ENCODE data around the gene ICA1.
"Not testable (repeated sequence)": the region's sequence is repeated elsewhere in the genome, so short reads cannot be mapped to it uniquely, and the experiment has no call there.

Gene ICA1

DNA sequence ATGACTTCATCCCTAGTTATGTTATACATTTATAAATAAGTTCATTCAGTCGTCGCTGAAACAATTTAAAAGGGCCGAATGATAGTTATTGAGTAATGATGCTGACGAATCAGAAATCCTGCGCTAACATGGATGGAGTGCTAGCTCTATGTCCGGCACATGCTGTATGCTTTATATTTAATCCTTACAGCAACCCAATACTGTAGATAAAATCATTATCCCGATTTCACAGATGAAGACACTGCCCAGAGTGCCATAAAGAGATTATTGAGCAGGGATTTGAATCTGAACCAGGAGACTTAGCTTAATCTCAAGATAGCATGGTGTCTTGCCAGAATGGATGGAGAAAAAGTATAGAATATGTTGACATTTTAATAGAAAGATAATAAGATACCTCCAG is 1.1 kb upstream of the ICA1 start:
- DNase-seq (ENCODE audit: low spot score) = no peak

DNA sequence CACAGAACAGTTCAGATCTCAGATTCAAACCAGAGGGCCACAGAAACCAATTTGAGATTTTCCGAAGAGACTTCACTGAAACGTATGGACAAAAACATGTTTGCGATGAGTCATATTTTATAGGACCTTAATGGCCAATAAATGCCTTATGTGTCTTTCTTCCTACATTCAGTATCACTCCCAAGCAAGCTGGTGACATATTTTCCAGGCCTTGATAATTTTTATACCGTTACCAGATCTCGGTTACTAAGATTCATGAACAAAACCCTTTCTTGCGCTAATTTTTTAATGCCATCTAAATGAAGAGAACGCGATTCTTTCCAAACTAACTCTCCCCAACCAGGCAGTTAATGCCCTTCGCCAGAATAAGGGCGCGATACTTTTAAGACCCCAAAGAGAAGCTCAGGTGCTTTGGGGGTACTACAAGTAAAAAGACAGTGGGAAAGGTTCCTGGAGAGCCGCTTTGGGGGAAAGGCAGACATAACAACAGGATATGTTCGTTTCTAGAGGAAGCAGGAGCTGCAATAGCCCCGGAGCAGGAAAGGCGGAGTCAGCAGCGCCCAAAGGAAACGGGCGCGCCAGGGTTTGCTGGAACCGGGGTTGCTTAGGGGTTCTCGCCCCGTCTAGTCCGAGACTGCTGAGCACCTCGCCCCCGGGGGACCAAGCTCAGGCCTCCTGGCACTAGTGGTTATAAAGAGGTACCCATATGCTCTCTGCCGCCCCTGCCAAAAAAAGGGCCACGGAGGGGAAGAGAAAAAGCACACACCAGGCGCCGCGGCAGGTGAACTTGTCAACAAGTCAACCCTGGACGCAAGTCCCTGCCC is 884 bp downstream of the ICA1 start:
- no peak for DNase-seq (ENCODE audit: low spot score)

DNA sequence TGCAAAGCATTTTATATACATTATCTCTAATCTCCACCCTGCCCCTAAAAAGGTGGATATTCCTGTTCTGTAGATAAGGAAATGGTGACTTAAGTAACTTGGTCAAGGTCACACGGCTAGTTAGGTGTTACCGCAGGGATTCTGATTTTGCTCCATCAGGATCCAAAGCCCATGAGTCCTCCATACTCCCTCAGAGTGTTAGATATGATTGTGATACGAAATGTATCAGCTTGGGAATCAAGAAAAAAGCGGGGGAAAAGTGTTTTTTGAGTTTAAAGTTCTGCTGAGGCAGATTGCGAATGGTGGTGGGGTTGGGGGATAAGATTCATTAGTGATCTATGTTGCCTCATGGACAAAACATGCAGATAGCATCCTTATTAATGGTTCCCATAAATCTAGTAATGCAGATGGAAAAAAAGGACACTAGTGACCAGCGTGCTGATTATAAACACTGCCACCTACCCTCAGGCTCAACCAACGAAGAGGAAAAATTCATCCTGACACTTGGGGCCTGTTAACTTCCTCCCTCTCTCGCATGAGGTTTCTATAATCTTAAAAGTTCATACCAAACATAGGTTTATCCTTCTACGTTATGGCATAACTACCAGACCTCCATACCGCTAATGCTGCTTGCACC is 2.3 kb downstream of the ICA1 start:
- DNase-seq (ENCODE audit: low spot score) = no peak

DNA sequence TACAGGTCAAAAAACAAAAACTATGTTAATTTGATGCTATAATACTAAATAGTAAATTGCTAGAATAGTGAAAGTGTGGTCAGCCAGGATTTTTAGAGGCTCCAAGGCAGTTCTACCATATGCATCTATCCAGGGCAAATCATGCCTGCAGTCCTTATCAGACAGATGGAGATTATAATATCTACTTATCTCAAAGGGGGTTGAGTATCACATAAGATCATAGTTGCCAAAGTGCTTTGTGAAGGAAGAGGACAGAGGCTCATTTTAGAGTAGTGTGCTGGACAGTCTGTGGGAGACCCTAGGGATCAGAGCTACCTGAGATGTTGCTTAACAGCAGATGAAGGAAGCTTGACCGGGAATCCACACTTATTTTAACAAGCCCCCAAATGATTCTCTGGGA is 3.2 kb downstream of the ICA1 start:
- DNase-seq (ENCODE audit: low spot score) = no peak

DNA sequence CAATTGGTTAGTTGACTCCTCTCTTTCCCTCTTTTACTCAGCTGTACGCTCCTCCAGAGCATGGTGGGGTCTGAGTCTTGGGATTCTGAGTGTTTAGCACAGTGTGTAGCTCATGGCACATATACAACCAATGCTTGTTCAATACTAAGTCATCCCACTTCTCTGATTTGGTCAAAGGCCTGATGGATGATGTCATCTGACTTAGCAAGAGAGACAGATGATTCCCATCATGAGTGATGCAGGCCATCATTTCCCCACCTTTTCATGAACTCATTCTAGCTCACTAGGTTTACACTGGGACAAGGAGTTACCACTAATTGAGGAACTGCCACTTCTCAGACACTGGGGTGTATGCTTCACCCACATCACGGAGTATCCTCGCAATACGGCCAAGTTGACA is 3.8 kb downstream of the ICA1 start:
- DNase-seq (ENCODE audit: low spot score) = no peak

DNA sequence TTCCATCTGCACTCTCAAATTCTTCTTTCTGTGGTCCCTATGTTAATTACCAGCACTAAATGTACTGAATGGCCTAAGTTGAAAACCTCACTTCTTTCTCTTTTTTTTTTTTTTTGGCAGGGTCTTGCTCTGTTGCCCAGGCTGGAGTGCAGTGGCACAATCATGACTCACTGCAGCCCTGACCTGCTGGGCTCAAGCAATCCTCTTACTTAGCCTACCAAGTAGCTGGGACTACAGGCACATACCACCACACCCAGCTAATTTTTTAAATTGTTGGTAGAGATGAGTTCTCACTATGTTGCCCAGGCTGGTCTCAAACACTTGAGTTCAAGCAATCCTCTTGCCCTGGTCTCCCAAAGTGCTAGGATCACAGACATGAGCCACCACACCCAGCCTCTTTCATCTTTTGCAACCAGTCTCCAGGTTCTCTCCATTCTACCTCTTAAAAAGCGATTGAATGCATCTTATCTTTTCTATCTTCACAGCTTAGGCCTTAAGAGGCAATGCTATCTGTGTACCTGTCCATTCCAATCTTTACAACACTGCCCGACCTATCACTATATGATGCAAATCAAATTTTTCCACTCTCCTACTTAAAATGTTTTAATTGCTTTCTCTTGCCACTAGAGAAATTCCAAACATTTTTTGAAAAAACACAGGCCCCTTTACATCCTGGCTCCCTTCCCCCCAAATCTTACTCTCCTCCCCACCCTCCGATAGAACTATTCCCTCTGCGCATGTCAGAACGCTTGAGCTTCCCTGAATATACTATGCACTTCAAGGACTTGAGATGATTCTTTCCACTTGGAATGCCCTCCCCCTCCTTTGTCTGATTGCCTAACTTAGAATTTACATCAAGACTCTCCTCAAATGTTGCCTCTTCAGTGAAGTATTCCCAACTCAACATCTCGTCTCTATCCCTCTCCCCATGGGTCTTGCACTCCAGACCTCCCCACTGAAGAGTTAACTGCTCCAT is 6.0 kb downstream of the ICA1 start:
- no peak for DNase-seq (ENCODE audit: low spot score)

DNA sequence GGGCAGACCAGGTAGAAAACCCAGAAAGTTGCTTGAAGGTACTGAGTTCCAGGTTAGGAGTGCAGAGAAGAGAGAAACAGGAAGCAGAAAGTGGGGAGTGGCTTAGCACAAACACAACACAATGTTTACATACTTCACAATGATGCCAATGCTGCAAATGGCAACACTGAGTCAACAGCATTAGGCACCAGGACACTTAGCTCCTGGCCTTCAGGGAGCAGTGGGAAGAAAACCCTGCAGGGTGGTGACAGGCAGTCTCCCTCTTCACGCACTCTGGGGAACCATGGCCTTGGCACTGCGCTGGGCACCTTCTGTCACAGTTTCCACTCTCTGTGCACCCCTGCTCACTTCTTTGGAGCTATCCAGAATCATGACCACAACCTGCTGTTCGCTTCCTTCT is 7.3 kb downstream of the ICA1 start:
- DNase-seq (ENCODE audit: low spot score) = no peak

DNA sequence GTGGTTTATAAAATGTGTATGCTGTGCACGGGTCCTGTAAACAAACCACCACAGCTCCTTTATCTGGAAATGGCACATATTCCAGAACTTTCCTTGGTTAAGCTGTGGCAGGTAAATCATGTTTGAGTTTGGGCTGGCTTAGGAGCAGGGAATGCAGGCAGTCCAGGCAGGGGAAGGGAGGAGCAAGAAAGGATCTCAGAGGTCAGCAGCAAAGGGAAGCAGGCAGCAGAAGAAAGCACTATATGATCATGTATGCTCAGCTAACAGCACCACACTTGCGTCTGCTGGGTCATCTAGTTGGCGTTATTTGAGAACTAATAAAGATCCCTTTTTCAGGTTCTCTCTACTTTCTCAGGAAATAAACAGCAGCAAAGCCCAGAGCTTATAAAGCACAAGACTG is 7.8 kb downstream of the ICA1 start:
- no peak for DNase-seq (ENCODE audit: low spot score)

DNA sequence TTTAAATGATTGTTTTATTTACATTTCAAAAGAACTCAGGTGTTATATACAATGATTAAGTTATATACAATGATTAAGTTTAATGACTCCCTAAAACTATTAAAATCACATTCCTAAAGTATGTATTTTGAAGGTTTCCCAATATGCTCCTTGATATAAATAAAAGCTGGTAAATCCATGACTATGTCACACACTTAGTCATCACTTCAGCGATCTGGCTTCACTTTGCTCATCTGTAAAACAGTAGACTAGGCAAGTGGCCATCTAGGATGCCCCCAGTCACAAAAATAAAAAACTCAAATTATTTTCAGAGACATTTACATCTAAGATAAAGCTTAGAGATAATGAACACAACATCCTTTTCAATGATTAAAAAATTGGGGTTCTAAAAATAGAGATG is 10.8 kb downstream of the ICA1 start:
- no peak for DNase-seq (ENCODE audit: low spot score)

DNA sequence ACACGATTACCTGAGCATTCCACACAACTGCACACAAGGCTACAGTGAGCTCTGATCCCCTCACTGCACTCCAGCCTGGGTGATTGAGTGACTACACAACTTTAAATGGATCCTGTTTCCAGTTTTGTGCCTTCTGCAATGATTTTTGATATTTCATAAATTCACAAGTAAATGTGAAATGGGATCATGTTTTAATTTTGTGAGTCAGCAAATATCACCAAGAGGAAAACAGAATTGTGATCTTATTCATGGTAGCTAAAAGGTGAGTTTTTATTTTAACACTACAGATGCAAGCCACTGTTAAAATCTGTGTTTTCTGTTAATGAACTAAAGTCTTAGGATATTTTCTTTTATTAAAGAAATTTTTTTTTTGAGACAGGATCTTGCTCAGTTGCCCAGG is 11.4 kb downstream of the ICA1 start:
- DNase-seq (ENCODE audit: low spot score) = no peak

DNA sequence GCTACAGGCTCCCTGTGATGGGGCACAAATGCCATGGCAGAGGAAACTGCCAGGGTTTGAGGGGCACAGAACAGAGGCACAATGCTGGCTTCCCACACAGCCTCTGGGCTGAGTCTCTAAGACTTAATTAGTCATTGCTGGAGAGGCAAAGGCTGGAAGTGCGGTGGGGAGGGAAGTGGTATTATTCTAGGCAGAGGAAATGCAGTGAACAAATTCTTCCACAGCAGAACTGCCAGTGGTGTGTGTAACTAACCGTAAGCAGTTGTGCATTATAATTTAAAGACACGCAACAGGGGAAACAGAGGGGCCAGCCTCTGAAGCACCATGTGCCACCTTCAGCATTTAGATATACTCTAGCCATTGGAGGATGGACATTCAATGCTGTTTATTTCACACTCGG is 12.8 kb downstream of the ICA1 start:
- no peak for DNase-seq (ENCODE audit: low spot score)

DNA sequence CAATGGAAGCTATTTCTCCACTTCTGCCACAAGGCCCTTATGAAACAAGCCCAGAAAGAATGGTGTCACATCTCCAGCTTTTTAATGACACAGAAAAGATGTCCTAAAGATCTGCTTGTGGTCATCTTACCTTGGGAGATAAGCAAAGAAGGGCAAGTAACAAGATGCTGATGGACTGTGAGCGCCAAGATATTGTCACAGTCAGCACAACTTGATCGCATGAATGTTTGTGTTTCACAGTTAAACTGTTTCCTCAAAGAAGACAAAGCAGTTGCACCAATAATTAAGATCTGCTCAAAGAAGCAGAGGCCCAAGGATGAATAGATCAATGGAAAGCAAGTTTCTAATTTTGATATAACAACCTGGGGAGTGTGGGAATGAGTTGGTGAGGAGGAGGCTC is 15.9 kb downstream of the ICA1 start:
- no peak for DNase-seq (ENCODE audit: low spot score)

DNA sequence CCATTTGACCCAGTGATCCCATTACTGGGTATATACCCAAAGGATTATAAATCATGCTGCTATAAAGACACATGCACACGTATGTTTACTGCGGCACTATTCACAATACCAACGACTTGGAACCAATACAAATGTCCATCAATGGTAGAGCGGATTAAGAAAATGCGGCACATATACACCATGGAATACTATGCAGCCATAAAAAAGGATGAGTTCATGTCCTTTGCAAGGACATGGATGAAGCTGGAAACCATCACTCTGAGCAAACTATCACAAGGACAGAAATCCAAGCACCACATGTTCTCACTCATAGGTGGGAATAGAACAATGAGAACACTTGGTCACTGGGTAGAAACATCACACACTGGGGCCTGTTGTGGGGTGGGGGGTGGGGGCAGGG is 16.9 kb downstream of the ICA1 start:
- DNase-seq (ENCODE audit: low spot score) = not testable (repeated sequence)

DNA sequence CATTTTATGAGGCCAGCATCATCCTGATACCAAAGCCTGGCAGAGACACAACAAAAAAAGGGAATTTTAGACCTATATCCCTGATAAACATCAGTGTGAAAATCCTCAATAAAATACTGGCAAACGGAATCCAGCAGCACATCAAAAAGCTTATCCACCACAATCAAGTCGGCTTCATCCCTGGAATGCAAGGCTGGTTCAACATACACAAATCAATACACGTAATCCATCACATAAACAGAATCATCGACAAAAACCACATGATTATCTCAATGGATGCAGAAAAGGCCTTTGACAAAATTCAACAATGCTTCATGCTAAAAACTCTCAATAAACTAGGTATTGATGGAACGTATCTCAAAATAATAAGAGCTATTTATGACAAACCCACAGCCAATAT is 18.9 kb downstream of the ICA1 start:
- DNase-seq (ENCODE audit: low spot score) = not testable (repeated sequence)

DNA sequence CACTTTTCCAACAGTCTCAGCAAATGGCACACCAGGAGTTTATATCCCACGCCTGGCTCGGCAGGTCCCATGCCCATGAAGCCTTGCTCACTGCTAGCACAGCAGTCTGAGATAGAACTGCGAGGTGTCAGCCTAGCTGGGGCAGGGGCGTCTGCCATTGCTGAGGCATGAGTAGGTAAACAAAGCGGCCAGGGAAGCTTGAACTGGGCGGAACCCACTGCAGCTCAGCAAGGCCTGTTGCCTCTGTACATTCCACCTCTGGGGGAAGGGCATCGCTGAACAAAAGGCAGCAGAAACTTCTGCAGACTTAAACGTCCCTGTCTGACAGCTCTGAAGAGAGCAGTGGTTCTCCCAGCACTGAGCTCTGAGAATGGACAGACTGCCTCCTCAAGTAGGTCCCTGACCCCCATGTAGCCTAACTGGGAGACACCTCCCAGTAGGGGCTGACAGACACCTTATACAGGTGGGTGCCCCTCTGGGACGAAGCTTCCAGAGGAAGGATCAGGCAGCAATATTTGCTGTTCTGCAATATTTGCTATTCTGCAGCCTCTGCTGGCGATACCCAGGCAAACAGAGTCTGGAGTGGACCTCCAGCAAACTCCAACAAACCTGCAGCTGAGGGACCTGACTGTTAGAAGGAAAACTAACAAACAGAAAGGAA is 22.1 kb downstream of the ICA1 start:
- not testable (repeated sequence) for DNase-seq (ENCODE audit: low spot score)

DNA sequence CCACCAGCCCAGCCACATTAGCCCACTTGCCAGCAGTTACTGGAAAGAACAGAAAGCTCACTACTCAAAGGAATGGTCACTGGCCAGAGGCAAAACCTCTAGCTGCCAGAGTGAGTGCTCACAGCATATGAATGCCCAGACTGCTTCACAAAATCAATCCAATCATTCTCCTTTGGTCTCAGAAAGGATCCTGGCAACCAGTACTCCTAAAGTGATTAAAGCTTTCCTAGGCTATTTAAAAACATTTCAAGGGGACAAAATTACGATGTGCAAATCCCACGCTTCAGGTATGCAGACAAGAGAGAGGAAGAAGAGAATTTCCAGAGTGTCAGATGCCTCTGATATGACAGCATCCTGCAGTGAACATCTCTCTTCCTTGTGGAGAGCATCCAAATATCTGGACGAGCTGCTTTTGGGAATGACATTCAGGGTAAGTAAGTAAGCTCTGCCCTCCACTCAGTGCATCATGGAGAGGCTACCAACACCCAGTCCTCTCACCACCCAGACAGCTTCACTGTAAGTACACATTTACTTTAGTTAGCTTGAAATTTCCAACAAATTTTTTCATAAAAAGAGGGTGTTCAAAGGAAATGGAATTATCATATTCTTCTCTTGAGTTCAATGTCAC is 25.1 kb downstream of the ICA1 start:
- DNase-seq (ENCODE audit: low spot score) = no peak

DNA sequence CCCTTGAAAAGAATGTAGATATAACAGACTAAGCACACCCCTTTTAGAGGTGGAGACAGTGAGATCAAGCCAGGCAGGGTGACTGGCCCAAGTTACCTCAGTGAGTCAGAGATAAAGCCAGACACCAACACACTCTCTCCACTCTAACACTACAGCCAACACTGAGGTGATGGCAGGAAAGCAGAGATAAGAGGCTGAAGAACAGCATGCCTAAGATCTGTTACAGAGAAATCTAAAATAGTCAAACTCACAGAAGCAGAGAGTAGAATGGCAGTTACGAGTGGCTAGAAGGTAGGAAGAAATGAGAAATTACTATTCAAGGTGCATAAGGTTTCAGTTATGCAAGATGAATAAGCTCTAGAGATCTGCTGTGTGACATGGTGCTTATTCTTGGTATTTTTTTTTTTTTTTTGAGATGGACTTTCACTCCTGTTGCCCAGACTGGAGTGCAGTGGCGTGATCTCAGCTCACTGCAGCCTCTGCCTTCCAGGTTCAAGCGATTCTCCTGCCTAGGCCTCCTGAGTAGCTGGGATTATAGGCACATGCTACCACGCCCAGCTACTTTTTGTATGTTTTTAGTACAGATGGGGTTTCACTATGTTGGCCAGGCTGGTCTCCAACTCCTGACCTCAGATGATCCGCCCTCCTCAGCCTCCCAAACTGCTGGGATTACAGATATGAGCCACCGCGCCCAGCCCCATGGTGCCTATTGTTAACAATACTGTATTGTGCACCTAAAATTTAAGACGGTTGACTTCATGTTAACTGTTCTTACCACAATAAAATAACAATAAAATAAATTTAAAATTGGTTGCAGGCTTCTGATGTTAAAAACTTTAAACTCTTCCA is 28.7 kb downstream of the ICA1 start:
- DNase-seq (ENCODE audit: low spot score) = no peak

DNA sequence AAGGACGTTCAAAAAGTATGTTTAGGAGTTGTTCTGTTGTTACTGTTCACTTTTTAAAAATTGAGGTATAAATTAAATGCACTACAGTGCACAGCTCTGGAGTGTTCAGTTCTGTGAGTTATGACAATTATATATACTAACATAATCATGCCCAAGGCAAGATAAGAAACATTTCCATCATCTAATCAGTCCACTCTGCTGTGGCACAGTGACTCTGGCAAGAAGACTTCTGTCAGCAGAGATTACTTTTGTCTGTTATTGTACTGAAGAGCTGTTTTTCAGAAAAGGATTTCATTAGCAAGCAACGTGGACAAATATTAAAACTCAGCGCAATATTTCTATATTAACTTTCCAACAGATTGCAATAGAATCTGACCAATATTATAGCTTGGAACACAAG is 32.0 kb downstream of the ICA1 start:
- DNase-seq (ENCODE audit: low spot score) = no peak

DNA sequence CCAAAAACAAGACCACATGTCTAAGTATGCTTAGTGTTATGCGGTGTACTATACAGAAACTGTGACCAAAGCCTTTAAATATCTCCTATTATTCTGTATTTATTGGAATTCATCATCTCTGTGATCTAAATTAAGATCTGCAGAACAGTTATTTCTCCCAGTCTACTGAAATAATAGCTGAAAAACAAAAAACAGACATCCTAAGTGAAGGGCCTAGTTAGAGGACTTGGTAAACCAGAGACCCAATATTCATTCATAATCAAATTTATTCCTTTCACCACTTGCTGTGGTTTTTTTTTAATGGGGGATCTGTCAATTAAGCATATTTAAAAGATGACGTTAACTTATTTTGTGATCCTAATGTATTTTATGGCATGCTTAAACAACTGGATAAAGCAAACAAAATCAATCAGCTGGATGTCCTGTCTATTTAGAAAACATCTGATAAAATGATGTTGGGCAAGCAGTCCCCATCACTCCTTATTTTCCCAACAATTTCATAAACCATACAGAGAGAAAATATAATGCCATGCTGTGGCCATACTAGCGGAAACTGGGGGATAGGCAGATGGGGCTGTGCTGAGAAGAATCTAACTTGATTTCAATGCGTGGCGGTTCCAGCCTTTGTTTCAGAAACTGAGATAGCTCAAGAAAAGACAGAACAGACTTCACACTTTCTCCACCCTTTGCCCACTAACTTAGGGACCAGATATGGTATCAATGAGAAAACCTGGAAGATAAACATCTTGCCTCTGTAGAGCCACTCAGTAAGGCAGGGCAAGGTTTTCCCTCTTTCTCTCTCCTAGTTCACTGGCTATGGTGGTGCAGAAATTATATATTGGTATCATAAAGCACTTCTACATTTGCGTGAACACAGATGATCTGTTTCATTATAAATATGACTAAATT is 32.9 kb downstream of the ICA1 start:
- DNase-seq (ENCODE audit: low spot score) = no peak

DNA sequence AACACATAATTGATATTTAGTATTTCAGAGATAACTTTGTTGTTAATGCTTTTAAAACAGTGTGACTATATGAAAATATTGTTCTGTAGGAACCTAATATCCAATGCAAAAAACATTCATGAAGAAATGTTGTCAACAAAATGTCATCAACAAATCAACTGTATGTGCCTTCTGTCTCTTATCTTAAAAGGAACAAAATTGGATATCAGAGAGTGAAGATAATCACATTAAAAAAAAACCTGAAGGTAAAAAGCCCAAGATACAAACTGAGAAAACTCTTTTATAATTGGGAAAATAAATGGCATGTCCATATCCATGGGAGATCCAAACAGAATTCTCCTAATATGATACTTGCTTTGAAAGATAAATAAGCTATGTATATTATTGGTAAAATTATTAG is 33.9 kb downstream of the ICA1 start:
- no peak for DNase-seq (ENCODE audit: low spot score)
